K562 (cell line): ENCODE data around the gene ZC3HAV1L. TPM values are rescaled to one million over a fixed set of nuclear protein-coding genes. Genes with fewer than 3 reads are reported as not detected.

Experiments used
- AFF1 ChIP-seq, 2 experiments: fragments of 450-650 bp; IDR thresholded peaks; 2 replicates each; pipeline ENCODE4 v1.6.1; 2018; ENCODE audit warnings: mild to moderate bottlenecking in 2 of 2, low read depth in 1 of 2; ENCODE audit not compliant: partially characterized antibody in 2 of 2
- CBX8 ChIP-seq: fragments of 200-600 bp; sonication (generic); IDR thresholded peaks from 2 replicates; pipeline ENCODE4 v1.6.1; 2012; ENCODE audit warnings: borderline replicate concordance, mixed run types, low read depth, mild to moderate bottlenecking, moderate library complexity, mixed read lengths, low read length, control low read depth, inconsistent platforms; ENCODE audit not compliant: poor library complexity, severe bottlenecking; ENCODE audit errors: extremely low read depth
- CHD1 ChIP-seq: fragments of 200-600 bp; sonication (generic); IDR thresholded peaks from one replicate; pipeline ENCODE4 v1.6.1; 2012; ENCODE audit warnings: mild to moderate bottlenecking, moderate library complexity, low read length, inconsistent platforms
- CHD4 ChIP-seq: fragments of 200-600 bp; sonication (generic); IDR thresholded peaks from 3 replicates; pipeline ENCODE4 v1.6.1; 2012; ENCODE audit warnings: low read depth, mild to moderate bottlenecking, mixed read lengths, low read length, inconsistent platforms; ENCODE audit not compliant: insufficient read depth, insufficient replicate concordance, poor library complexity, severe bottlenecking
- E2F4 ChIP-seq: sonication (generic); formaldehyde crosslinking; IDR thresholded peaks from 2 replicates; pipeline ENCODE4 v1.8.0; 2022; ENCODE audit warnings: mild to moderate bottlenecking, low read depth, missing genetic modification reagents
- EP400 ChIP-seq: fragments of 450-650 bp; IDR thresholded peaks from 2 replicates; pipeline ENCODE4 v1.6.1; 2017; ENCODE audit warnings: antibody characterized with exemption, mild to moderate bottlenecking, moderate library complexity
- FOXA3 ChIP-seq, 2 experiments: fragments of 450-650 bp in 1 of 2; sonication (generic) in 1 of 2; formaldehyde crosslinking; IDR thresholded peaks in 1 of 2; conservative IDR thresholded peaks in 1 of 2; 2 replicates each; pipeline versions ENCODE4 v1.4.0 to v1.8.0; 2020 to 2022; ENCODE audit warnings: mild to moderate bottlenecking in 2 of 2, missing genetic modification reagents in 1 of 2
- KAT2B ChIP-seq: IDR thresholded peaks from one replicate; pipeline ENCODE4 v1.6.1; 2012; ENCODE audit warnings: low read depth, mild to moderate bottlenecking, control low read depth, inconsistent platforms, low read length, moderate library complexity
- MAFF ChIP-seq: IDR thresholded peaks from 2 replicates; pipeline ENCODE4 v1.6.1; 2012; ENCODE audit warnings: low read length, improper control_type of control experiment
- PHB2 ChIP-seq: fragments of 450-650 bp; IDR thresholded peaks from 2 replicates; pipeline ENCODE4 v1.6.1; 2017; ENCODE audit warnings: low read depth
- POLR2G ChIP-seq: fragments of 200-400 bp; formaldehyde crosslinking; IDR thresholded peaks from 2 replicates; pipeline ENCODE4 v1.6.1; 2017; ENCODE audit warnings: low read depth, mild to moderate bottlenecking, antibody characterized with exemption, low read length, moderate library complexity
- RB1 ChIP-seq: fragments of 450-650 bp; IDR thresholded peaks from 2 replicates; pipeline ENCODE4 v1.6.1; 2017; ENCODE audit warnings: low read depth, mild to moderate bottlenecking
- TBL1XR1 ChIP-seq, 2 experiments: IDR thresholded peaks; 2 replicates each; pipeline ENCODE4 v1.6.1; 2012; ENCODE audit warnings: improper control_type of control experiment in 2 of 2, low read length in 2 of 2, mild to moderate bottlenecking in 1 of 2
- TCF7 ChIP-seq: sonication (generic); IDR thresholded peaks from 2 replicates; pipeline ENCODE4 v1.6.1; 2016; ENCODE audit warnings: antibody characterized with exemption, borderline replicate concordance
- ZNF512 ChIP-seq: IDR thresholded peaks from 2 replicates; pipeline ENCODE4 v1.6.1; 2016; ENCODE audit warnings: missing genetic modification characterization, missing compliant biosample characterization
- ZNF561 ChIP-seq: fragments of 450-650 bp; formaldehyde crosslinking; conservative IDR thresholded peaks from 2 replicates; pipeline ENCODE4 v1.4.0; 2020; ENCODE audit warnings: mild to moderate bottlenecking, moderate library complexity
- ZNF740 ChIP-seq, 3 experiments: fragments of 200-800 bp in 1 of 3; sonication (Bioruptor generic) in 1 of 3; sonication (generic) in 1 of 3; formaldehyde crosslinking in 1 of 3; IDR thresholded peaks; 2 replicates each; pipeline versions ENCODE4 v1.6.1 to v1.8.0; 2016 to 2022; ENCODE audit warnings: mild to moderate bottlenecking in 2 of 3, missing compliant biosample characterization in 2 of 3, missing genetic modification characterization in 2 of 3, missing genetic modification reagents in 1 of 3
- polyA plus RNA-seq, 8 experiments: library from polyadenylated mRNA; depleted of rRNA in 4 of 8; stranded (reverse) in 5 of 8; unstranded in 3 of 8; fragments of >200 nt; fragmentation: Nextera tagmentation in 2 of 8; fragmentation: Illumina TruSeq in 1 of 8; extraction: Ambion mirVana in 2 of 8; extraction: Trizol in 1 of 8; gene quantifications; 2 replicates each; pipeline versions ENCODE4 v1.2.1 to v1.2.3, GENCODE V29; 2011 to 2014; ENCODE audit warnings: inconsistent platforms in 1 of 8, missing spikeins in 1 of 8
- total RNA-seq, 7 experiments: library from RNA; depleted of rRNA in 6 of 7; stranded (reverse); fragments of >200 nt in 6 of 7; fragmentation: Illumina TruSeq in 2 of 7; extraction: Trizol in 2 of 7; gene quantifications; 2 replicates each; pipeline versions ENCODE4 v1.2.1 to v1.2.3, GENCODE V29; 2011 to 2021; ENCODE audit warnings: low replicate concordance in 1 of 7

The ZC3HAV1L gene
- total and polyA plus RNA-seq, 9 of the 15 experiments (the other 6 are each of a cell fraction or from before 2014, with no cell fraction given) = not detected

GRCh38 chr7:138981332-138982203, 54.3 kb downstream of the ZC3HAV1L start, which contains the start of gene KIAA1549 (continued):
- TF ChIP-seq ZNF512 (tag) = no peak
- no peak for TF ChIP-seq TBL1XR1 (IDR thresholded peaks at IDR 0.05; ENCODE audit: low read length in 2 of 2)
- no peak for TF ChIP-seq ZNF561 (CRISPR knock-in tag)
- no peak for TF ChIP-seq TCF7
- TF ChIP-seq AFF1 (IDR thresholded peaks at IDR 0.05; ENCODE audit: low read depth in 1 of 2, partially characterized antibody in 2 of 2) = no peak
- no peak for TF ChIP-seq MAFF
- TF ChIP-seq ZNF740 (CRISPR knock-in tag; IDR thresholded peaks at IDR 0.05) = peak; percentile 66
- no peak for TF ChIP-seq ZNF740 (tag; IDR thresholded peaks at IDR 0.05)
- no peak for TF ChIP-seq E2F4 (CRISPR knock-in tag)
- TF ChIP-seq PHB2 = no peak
- TF ChIP-seq FOXA3 (CRISPR knock-in tag; conservative IDR thresholded peaks at IDR 0.05 in 1 of 2, IDR thresholded peaks at IDR 0.05 in 1 of 2) = no peak
- TF ChIP-seq RB1 = peak; percentile 90; the same call in 1 of the 2 replicates
- peak; percentile 20; the same call in 1 of the 2 replicates for TF ChIP-seq POLR2G
- no peak for TF ChIP-seq EP400
- TF ChIP-seq CHD1 = no peak
- TF ChIP-seq KAT2B = no peak
- TF ChIP-seq CHD4 = no peak
- TF ChIP-seq CBX8 = no peak
